Measurements from ENCODE around the gene WDR47. TPM values are rescaled to one million over a fixed set of nuclear protein-coding genes. Genes with fewer than 3 reads are reported as not detected.

WDR47 gene
- total RNA-seq, 1 experiment from 2014 or later, result 3.6 TPM

GRCh38 chr1:108976658-108977057, 65.2 kb downstream of the WDR47 start:
- Mint-ChIP-seq H3K27ac (ENCODE audit: unreplicated experiment) (no peak overlapping the region), H3K4me3 (ENCODE audit: unreplicated experiment) (no peak overlapping the region), H3K4me1 (ENCODE audit: low read depth, unreplicated experiment) (no peaks in the 10 kb centered on the region), H3K9me3 (ENCODE audit: unreplicated experiment) (no peaks in the 10 kb centered on the region), H3K36me3 (ENCODE audit: insufficient read depth, unreplicated experiment) (no peaks in the 10 kb centered on the region), H3K27me3 (ENCODE audit: insufficient read depth, unreplicated experiment) (no peaks in the 10 kb centered on the region)
- no peak overlapping the region for H3K4me3 ChIP-seq (ENCODE audit: low read depth, low read length)
- BruUV-seq (replicated peaks), result no TSS peak
- H3K27me3 ChIP-seq (replicated peaks; ENCODE audit: control insufficient read depth, insufficient read depth, low read length), result no peaks in the 10 kb centered on the region
- no peaks in the 10 kb centered on the region for H3K9me3 ChIP-seq
- POLR2A ChIA-PET, result no interaction called here
- no peak for TF ChIP-seq CTCF (IDR thresholded peaks at IDR 0.05; ENCODE audit: insufficient read depth in 1 of 2, low read depth in 1 of 2, low read length in 1 of 2, severe bottlenecking in 1 of 2, unreplicated experiment in 1 of 2)
- no peaks in the 10 kb centered on the region for H3K4me1 ChIP-seq
- H3K36me3 ChIP-seq (ENCODE audit: control insufficient read depth, insufficient read depth, low read length), result no peaks in the 10 kb centered on the region
- CTCF ChIA-PET, result no interaction called here
- no peak for DNase-seq
- intact Hi-C loops (cut with micrococcal nuclease; ENCODE audit: unreplicated experiment), result no loop called here

GRCh38 chr1:108972951-108973350, 69.0 kb downstream of the WDR47 start:
- Mint-ChIP-seq H3K36me3 (ENCODE audit: insufficient read depth, unreplicated experiment) (no peaks in the 10 kb centered on the region), H3K9me3 (ENCODE audit: unreplicated experiment) (no peaks in the 10 kb centered on the region), H3K4me1 (ENCODE audit: low read depth, unreplicated experiment) (no peaks in the 10 kb centered on the region), H3K27ac (ENCODE audit: unreplicated experiment) (no peak overlapping the region), H3K27me3 (ENCODE audit: insufficient read depth, unreplicated experiment) (no peaks in the 10 kb centered on the region), H3K4me3 (ENCODE audit: unreplicated experiment) (no peak overlapping the region)
- H3K27me3 ChIP-seq (replicated peaks; ENCODE audit: control insufficient read depth, insufficient read depth, low read length), result no peaks in the 10 kb centered on the region
- intact Hi-C loops (cut with micrococcal nuclease; ENCODE audit: unreplicated experiment), result no loop called here
- no peaks in the 10 kb centered on the region for H3K9me3 ChIP-seq
- no peaks in the 10 kb centered on the region for H3K4me1 ChIP-seq
- no TSS peak for BruUV-seq (replicated peaks)
- H3K36me3 ChIP-seq (ENCODE audit: control insufficient read depth, insufficient read depth, low read length), result no peaks in the 10 kb centered on the region; the same call in 1 of the 2 replicates
- DNase-seq, result no peak
- H3K4me3 ChIP-seq (ENCODE audit: low read depth, low read length), result no peak overlapping the region
- CTCF ChIA-PET, result no interaction called here
- POLR2A ChIA-PET, result no interaction called here
- no peak for TF ChIP-seq CTCF (IDR thresholded peaks at IDR 0.05; ENCODE audit: insufficient read depth in 1 of 2, low read depth in 1 of 2, low read length in 1 of 2, severe bottlenecking in 1 of 2, unreplicated experiment in 1 of 2)

- Histone ChIP-seq H3K27me3 (replicated peaks; ENCODE audit: control insufficient read depth, insufficient read depth, low read length) (no peaks in the 10 kb centered on the region), H3K9me3 (no peaks in the 10 kb centered on the region), H3K36me3 (ENCODE audit: control insufficient read depth, insufficient read depth, low read length) (no peaks in the 10 kb centered on the region; the same call in 1 of the 2 replicates), H3K4me1 (no peaks in the 10 kb centered on the region), H3K4me3 (ENCODE audit: low read depth, low read length) (no peak overlapping the region)
- no peaks in the 10 kb centered on the region for H3K36me3 Mint-ChIP-seq (ENCODE audit: insufficient read depth, unreplicated experiment)
- CTCF ChIA-PET, result no interaction called here
- no peak overlapping the region for H3K4me3 Mint-ChIP-seq (ENCODE audit: unreplicated experiment)
- BruUV-seq (replicated peaks), result no TSS peak
- H3K9me3 Mint-ChIP-seq (ENCODE audit: unreplicated experiment), result no peaks in the 10 kb centered on the region
- POLR2A ChIA-PET, result no interaction called here
- TF ChIP-seq CTCF (IDR thresholded peaks at IDR 0.05; ENCODE audit: insufficient read depth in 1 of 2, low read depth in 1 of 2, low read length in 1 of 2, severe bottlenecking in 1 of 2, unreplicated experiment in 1 of 2), result no peak
- H3K4me1 Mint-ChIP-seq (ENCODE audit: low read depth, unreplicated experiment), result no peaks in the 10 kb centered on the region
- DNase-seq, result no peak
- intact Hi-C loops (cut with micrococcal nuclease; ENCODE audit: unreplicated experiment), result no loop called here
- no peaks in the 10 kb centered on the region for H3K27me3 Mint-ChIP-seq (ENCODE audit: insufficient read depth, unreplicated experiment)
- no peak overlapping the region for H3K27ac Mint-ChIP-seq (ENCODE audit: unreplicated experiment)
Measured at GRCh38 chr1:108969346-108969745, 72.6 kb downstream of the WDR47 start.
